H9 (cell line): ENCODE measurements around the gene MAPT. TPM values are rescaled to one million over a fixed set of nuclear protein-coding genes. Genes with fewer than 3 reads are reported as not detected.

Experiments
- DNase-seq: peaks from one replicate; pipeline ENCODE4 v3.0.0-alpha.2; 2017
- H2AFZ ChIP-seq: one replicate; pipeline ENCODE4 v1.6.1; 2013; ENCODE audit warnings: mild to moderate bottlenecking, low read length, control low read depth, moderate library complexity
- H2AK5ac ChIP-seq: 2 replicates; pipeline ENCODE4 v1.6.1; 2013; ENCODE audit warnings: low read length, control low read depth, mixed read lengths; ENCODE audit not compliant: insufficient read length
- H2BK120ac ChIP-seq: one replicate; pipeline ENCODE4 v1.6.1; 2013; ENCODE audit warnings: low read depth, mild to moderate bottlenecking, low read length, control low read depth, inconsistent platforms; ENCODE audit not compliant: poor library complexity, severe bottlenecking
- H2BK12ac ChIP-seq: 2 replicates; pipeline ENCODE4 v1.6.1; 2013; ENCODE audit warnings: low read length, control low read depth, mixed read lengths, low read depth; ENCODE audit not compliant: insufficient read length
- H2BK15ac ChIP-seq: 2 replicates; pipeline ENCODE4 v1.6.1; 2013; ENCODE audit warnings: low read depth, low read length, control low read depth
- H2BK20ac ChIP-seq: one replicate; pipeline ENCODE4 v1.6.1; 2013; ENCODE audit warnings: low read depth, mild to moderate bottlenecking, low read length, control low read depth, inconsistent platforms; ENCODE audit not compliant: poor library complexity, severe bottlenecking
- H2BK5ac ChIP-seq: 2 replicates; pipeline ENCODE4 v1.6.1; 2013; ENCODE audit warnings: low read length, control low read depth, mixed read lengths; ENCODE audit not compliant: insufficient read length
- H3K14ac ChIP-seq: 2 replicates; pipeline ENCODE4 v1.6.1; 2013; ENCODE audit warnings: low read length, control low read depth; ENCODE audit not compliant: insufficient read depth
- H3K18ac ChIP-seq: 2 replicates; pipeline ENCODE4 v1.6.1; 2013; ENCODE audit warnings: low read depth, mild to moderate bottlenecking, mixed read lengths, low read length, control low read depth; ENCODE audit not compliant: insufficient read length
- H3K23ac ChIP-seq: 2 replicates; pipeline ENCODE4 v1.6.1; 2013; ENCODE audit warnings: low read length, control low read depth, mixed read lengths, low read depth; ENCODE audit not compliant: insufficient read length
- H3K23me2 ChIP-seq: 2 replicates; pipeline ENCODE4 v1.6.1; 2013; ENCODE audit warnings: low read depth, mild to moderate bottlenecking, mixed read lengths, low read length, control low read depth; ENCODE audit not compliant: insufficient read length, poor library complexity, severe bottlenecking
- H3K27ac ChIP-seq: 2 replicates; pipeline ENCODE4 v1.5.1; 2013; ENCODE audit warnings: low read length, control low read depth, mixed read lengths, low read depth; ENCODE audit not compliant: insufficient read length
- H3K27me3 ChIP-seq: 2 replicates; pipeline ENCODE4 v1.6.1; 2013; ENCODE audit warnings: low read length, control low read depth, inconsistent platforms; ENCODE audit not compliant: insufficient read depth
- H3K4ac ChIP-seq: 2 replicates; pipeline ENCODE4 v1.6.1; 2013; ENCODE audit warnings: low read depth, mild to moderate bottlenecking, control low read depth, inconsistent platforms, low read length, moderate library complexity
- H3K4me1 ChIP-seq: 2 replicates; pipeline ENCODE4 v1.6.1; 2013; ENCODE audit warnings: low read length, control low read depth, inconsistent platforms; ENCODE audit not compliant: insufficient read depth
- H3K4me2 ChIP-seq: 2 replicates; pipeline ENCODE4 v1.6.1; 2013; ENCODE audit warnings: low read length, control low read depth, mixed read lengths; ENCODE audit not compliant: insufficient read length, insufficient read depth
- H3K56ac ChIP-seq: 2 replicates; pipeline ENCODE4 v1.6.1; 2013; ENCODE audit warnings: low read depth, mild to moderate bottlenecking, mixed read lengths, low read length, control low read depth; ENCODE audit not compliant: insufficient read length
- H3K79me1 ChIP-seq: 2 replicates; pipeline ENCODE4 v1.6.1; 2013; ENCODE audit warnings: low read depth, mild to moderate bottlenecking, moderate library complexity, low read length, control low read depth, inconsistent platforms; ENCODE audit not compliant: insufficient read depth, poor library complexity, severe bottlenecking
- H3K79me2 ChIP-seq: 2 replicates; pipeline ENCODE4 v1.6.1; 2013; ENCODE audit warnings: low read length, control low read depth, inconsistent platforms; ENCODE audit not compliant: insufficient read depth
- H3K9ac ChIP-seq: 2 replicates; pipeline ENCODE4 v1.6.1; 2013; ENCODE audit warnings: low read length, control low read depth, mixed read lengths; ENCODE audit not compliant: insufficient read length; ENCODE audit errors: extremely low read depth
- H3K9me3 ChIP-seq: one replicate; pipeline ENCODE4 v1.6.1; 2013; ENCODE audit warnings: low read depth, low read length, inconsistent platforms; ENCODE audit not compliant: control insufficient read depth
- H3T11ph ChIP-seq: one replicate; pipeline ENCODE4 v1.6.1; 2013; ENCODE audit warnings: mild to moderate bottlenecking, low read length, control low read depth, inconsistent platforms
- H4K20me1 ChIP-seq: one replicate; pipeline ENCODE4 v1.6.1; 2013; ENCODE audit not compliant: control insufficient read depth, insufficient read length, insufficient read depth
- H4K5ac ChIP-seq: 2 replicates; pipeline ENCODE4 v1.6.1; 2013; ENCODE audit warnings: low read depth, mild to moderate bottlenecking, mixed read lengths, low read length, control low read depth; ENCODE audit not compliant: insufficient read length
- H4K8ac ChIP-seq: replicated peaks from 2 replicates; pipeline ENCODE4 v1.6.1; 2013; ENCODE audit warnings: low read length, control low read depth, mixed read lengths, low read depth; ENCODE audit not compliant: insufficient read length
- H4K91ac ChIP-seq: 2 replicates; pipeline ENCODE4 v1.6.1; 2013; ENCODE audit warnings: low read depth, mild to moderate bottlenecking, moderate library complexity, mixed read lengths, low read length, control low read depth; ENCODE audit not compliant: insufficient read length
- H3K27ac Mint-ChIP-seq, 3 experiments: 2 replicates in 2 of 3; 3 replicates in 1 of 3; pipeline ENCODE4 v1.8.0; 2020 to 2021; ENCODE audit warnings: mixed read lengths in 3 of 3, mild to moderate bottlenecking in 1 of 3, moderate library complexity in 1 of 3
- H3K27me3 Mint-ChIP-seq: 2 replicates; pipeline ENCODE4 v1.8.0; 2021; ENCODE audit warnings: low read depth, mild to moderate bottlenecking, moderate library complexity, mixed read lengths
- H3K36me3 Mint-ChIP-seq, 3 experiments: 2 replicates in 2 of 3; 3 replicates in 1 of 3; pipeline ENCODE4 v1.8.0; 2020 to 2021; ENCODE audit warnings: low read depth in 3 of 3, mixed read lengths in 3 of 3; ENCODE audit not compliant: insufficient read depth in 1 of 3
- H3K4me1 Mint-ChIP-seq, 2 experiments: 2 replicates each; pipeline ENCODE4 v1.8.0; 2020; ENCODE audit warnings: mixed read lengths in 2 of 2
- H3K4me3 Mint-ChIP-seq, 2 experiments: 2 replicates in 1 of 2; 3 replicates in 1 of 2; pipeline ENCODE4 v1.8.0; 2020 to 2021; ENCODE audit warnings: mild to moderate bottlenecking in 2 of 2, mixed read lengths in 2 of 2, moderate library complexity in 1 of 2
- H3K9me3 Mint-ChIP-seq, 2 experiments: 2 replicates in 1 of 2; 3 replicates in 1 of 2; pipeline ENCODE4 v1.8.0; 2020; ENCODE audit warnings: mild to moderate bottlenecking in 2 of 2, mixed read lengths in 2 of 2, moderate library complexity in 1 of 2
- WGBS: extraction: QIAGEN DNeasy Blood & Tissue Kit; methylation state at CpG from one replicate; pipeline ENCODE4 v1.1.7; 2013; ENCODE audit warnings: missing lambda C conversion rate, low lambda C conversion rate, mixed read lengths; ENCODE audit not compliant: insufficient read length; ENCODE audit errors: extremely low coverage; 5-methylcytosine and 5-hydroxymethylcytosine counted together
- total RNA-seq: library from RNA; stranded (reverse); gene quantifications from 2 replicates; pipeline ENCODE4 v1.2.1, GENCODE V29; 2021
- TF ChIP-seq, protein P1 (sequence below): fragments of 200-600 bp; sonication (generic); conservative IDR thresholded peaks from 3 replicates; pipeline ENCODE4 v1.8.0; 2021; ENCODE audit warnings: antibody characterized with exemption, mild to moderate bottlenecking

MAPT gene
- total RNA-seq, 1 experiment from 2014 or later: 1.6 TPM

DNA sequence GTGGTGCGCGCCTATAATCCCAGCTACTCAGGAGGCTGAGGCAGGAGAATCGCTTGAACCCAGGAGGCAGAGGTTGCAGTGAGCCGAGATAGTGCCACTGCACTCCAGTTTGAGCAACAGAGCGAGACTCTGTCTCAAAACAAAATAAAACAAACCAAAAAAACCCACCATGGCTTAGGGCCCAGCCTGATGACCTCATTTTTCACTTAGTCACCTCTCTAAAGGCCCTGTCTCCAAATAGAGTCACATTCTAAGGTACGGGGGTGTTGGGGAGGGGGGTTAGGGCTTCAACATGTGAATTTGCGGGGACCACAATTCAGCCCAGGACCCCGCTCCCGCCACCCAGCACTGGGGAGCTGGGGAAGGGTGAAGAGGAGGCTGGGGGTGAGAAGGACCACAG, 103.3 kb downstream of the MAPT start:
- Histone ChIP-seq H2AFZ (no peak overlapping the region), H2BK12ac (no peak overlapping the region), H4K91ac (no peak overlapping the region), H3K18ac (no peak overlapping the region), H2BK120ac (no peak overlapping the region), H2BK20ac (no peak overlapping the region), H3K56ac (no peak overlapping the region), H3K14ac (no peak overlapping the region), H3T11ph (no peak overlapping the region), H2BK5ac (no peak overlapping the region), H3K79me1 (no peaks in the 10 kb centered on the region), H3K27ac (no peak overlapping the region), H4K5ac (no peak overlapping the region), H2BK15ac (no peak overlapping the region), H3K9ac (no peak overlapping the region), H3K23ac (no peak overlapping the region), H2AK5ac (no peak overlapping the region), H4K8ac (no peak overlapping the region), H3K9me3 (no peaks in the 10 kb centered on the region), H4K20me1 (no peaks in the 10 kb centered on the region), H3K27me3 (no peaks in the 10 kb centered on the region), H3K79me2 (no peaks in the 10 kb centered on the region), H3K4me2 (no peak overlapping the region), H3K4me1 (no peaks in the 10 kb centered on the region), H3K23me2 (no peaks in the 10 kb centered on the region), H3K4ac (no peak overlapping the region)
- DNase-seq: no peak
- Mint-ChIP-seq H3K27me3 (no peaks in the 10 kb centered on the region; the same call in 1 of the 2 replicates), H3K27ac (no peak overlapping the region), H3K4me1 (peaks cover 9 to 18% of the 10 kb centered on the region in 2 experiments), H3K4me3 (no peak overlapping the region), H3K36me3 (no peaks in the 10 kb centered on the region), H3K9me3 (no peaks in the 10 kb centered on the region; a peak in 1 of 5 replicates)
- WGBS: no CpG with 5 or more reads among the region's 9 CpGs
- TF ChIP-seq, protein P1, sequence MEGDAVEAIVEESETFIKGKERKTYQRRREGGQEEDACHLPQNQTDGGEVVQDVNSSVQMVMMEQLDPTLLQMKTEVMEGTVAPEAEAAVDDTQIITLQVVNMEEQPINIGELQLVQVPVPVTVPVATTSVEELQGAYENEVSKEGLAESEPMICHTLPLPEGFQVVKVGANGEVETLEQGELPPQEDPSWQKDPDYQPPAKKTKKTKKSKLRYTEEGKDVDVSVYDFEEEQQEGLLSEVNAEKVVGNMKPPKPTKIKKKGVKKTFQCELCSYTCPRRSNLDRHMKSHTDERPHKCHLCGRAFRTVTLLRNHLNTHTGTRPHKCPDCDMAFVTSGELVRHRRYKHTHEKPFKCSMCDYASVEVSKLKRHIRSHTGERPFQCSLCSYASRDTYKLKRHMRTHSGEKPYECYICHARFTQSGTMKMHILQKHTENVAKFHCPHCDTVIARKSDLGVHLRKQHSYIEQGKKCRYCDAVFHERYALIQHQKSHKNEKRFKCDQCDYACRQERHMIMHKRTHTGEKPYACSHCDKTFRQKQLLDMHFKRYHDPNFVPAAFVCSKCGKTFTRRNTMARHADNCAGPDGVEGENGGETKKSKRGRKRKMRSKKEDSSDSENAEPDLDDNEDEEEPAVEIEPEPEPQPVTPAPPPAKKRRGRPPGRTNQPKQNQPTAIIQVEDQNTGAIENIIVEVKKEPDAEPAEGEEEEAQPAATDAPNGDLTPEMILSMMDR: no peak
